Kidney (tissue), 22 donors: ENCODE results near the gene ASB16. TPM values are rescaled to one million over a fixed set of nuclear protein-coding genes. Genes with fewer than 3 reads are reported as not detected.

Experiments
- DNase-seq, 5 donors: peaks; one replicate each; pipeline ENCODE4 v3.0.0-alpha.2; 2013 to 2020
- FAIRE-seq: peaks from 2 replicates; lab custom pipeline; 2012; peaks lifted over from hg19 to GRCh38; lab: Jason Lieb, UNC
- H3K27ac ChIP-seq, 2 donors: one replicate each; pipeline ENCODE4 v1.7.0; 2013; ENCODE audit warnings: low read depth in 2 of 2, low read length in 2 of 2, inconsistent platforms in 1 of 2
- H3K27me3 ChIP-seq: one replicate; pipeline ENCODE4 v1.7.1; 2013; ENCODE audit warnings: low read length, inconsistent platforms; ENCODE audit not compliant: control insufficient read depth, insufficient read depth
- H3K36me3 ChIP-seq, 3 donors: one replicate each; pipeline versions ENCODE4 v1.7.0 to v1.7.1; 2013; ENCODE audit warnings: low read length in 3 of 3, control low read depth in 1 of 3, inconsistent platforms in 1 of 3; ENCODE audit not compliant: insufficient read depth in 3 of 3, control insufficient read depth in 2 of 3
- H3K4me1 ChIP-seq, 3 donors: one replicate each; pipeline versions ENCODE4 v1.7.0 to v1.7.1; 2013; ENCODE audit warnings: low read length in 3 of 3, inconsistent platforms in 1 of 3, low read depth in 1 of 3; ENCODE audit not compliant: control insufficient read depth in 2 of 3, insufficient read depth in 2 of 3
- H3K4me3 ChIP-seq, 3 donors: one replicate each; pipeline versions ENCODE4 v1.7.0 to v1.8.1; 2013; ENCODE audit warnings: low read length in 3 of 3, control low read depth in 1 of 3, inconsistent platforms in 1 of 3
- H3K9ac ChIP-seq, 3 donors: one replicate each; pipeline versions ENCODE4 v1.7.0 to v1.7.1; 2013; ENCODE audit warnings: low read length in 3 of 3, control low read depth in 1 of 3, inconsistent platforms in 1 of 3
- H3K9me3 ChIP-seq, 3 donors: one replicate each; pipeline versions ENCODE4 v1.7.0 to v1.7.1; 2013; ENCODE audit warnings: low read length in 3 of 3, control low read depth in 1 of 3, inconsistent platforms in 1 of 3; ENCODE audit not compliant: control insufficient read depth in 2 of 3, insufficient read depth in 1 of 3
- intact Hi-C: fragments of 100-400 bp; cut with DNase I; formaldehyde crosslinking; loops from one replicate; pipeline ENCODE4 v1.11.1; 2022
- long read RNA-seq, 10 donors: library from polyadenylated mRNA in 1 of 10; unstranded in 1 of 10; transcript quantifications; one replicate each; pipeline ENCODE4 v2.0.0 and lab custom pipeline, GENCODE V29; 2021 to 2026
- polyA plus RNA-seq: library from polyadenylated mRNA; stranded (reverse); fragments of 350-450 nt; fragmentation: Illumina TruSeq; extraction: RNeasy Lipid Tissue Mini Kit (QIAGEN cat#74804); gene quantifications from one replicate; pipeline ENCODE4 v1.2.3, GENCODE V29; 2014; ENCODE audit warnings: low read depth, low replicate concordance; ENCODE audit not compliant: insufficient read depth
- total RNA-seq: library from RNA; stranded (reverse); fragmentation: NEBNext Ultra II Directional; extraction: Animal tissue kit (Norgen Biotek cat#: 25700); gene quantifications from one replicate; pipeline ENCODE4 v1.2.1, GENCODE V29; 2021
- TF ChIP-seq, protein P1 (sequence below): IDR thresholded peaks from 3 replicates; pipeline ENCODE4 v1.5.1; 2012; ENCODE audit warnings: mild to moderate bottlenecking, moderate library complexity, borderline replicate concordance; ENCODE audit not compliant: insufficient read depth; ENCODE audit errors: extremely low read depth
- donor health status: control.
- donor health status: control.
- donor health status: control.
- donor health status: control.
- donor health status: control.
- donor health status: DM: yes; HTN: yes; CAD: no.
- donor health status: Normal renal cell carcinoma (clear cell type).

Gene ASB16, protein sequence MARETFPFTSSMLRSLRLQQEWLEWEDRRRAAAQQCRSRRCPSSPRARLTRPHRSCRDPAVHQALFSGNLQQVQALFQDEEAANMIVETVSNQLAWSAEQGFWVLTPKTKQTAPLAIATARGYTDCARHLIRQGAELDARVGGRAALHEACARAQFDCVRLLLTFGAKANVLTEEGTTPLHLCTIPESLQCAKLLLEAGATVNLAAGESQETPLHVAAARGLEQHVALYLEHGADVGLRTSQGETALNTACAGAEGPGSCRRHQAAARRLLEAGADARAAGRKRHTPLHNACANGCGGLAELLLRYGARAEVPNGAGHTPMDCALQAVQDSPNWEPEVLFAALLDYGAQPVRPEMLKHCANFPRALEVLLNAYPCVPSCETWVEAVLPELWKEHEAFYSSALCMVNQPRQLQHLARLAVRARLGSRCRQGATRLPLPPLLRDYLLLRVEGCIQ
- total RNA-seq (0.25 TPM), polyA plus RNA-seq (0.90 TPM)
- long read RNA-seq, donor 1, result 0 reads
- long read RNA-seq, donor 2, result 0 reads
- long read RNA-seq, donor 3, partial matches to known transcripts, result 43 of 44 reads
- long read RNA-seq, donor 3, other reads (novel, unspliced or antisense), result 0 of 44 reads
- long read RNA-seq, donor 4, result 0 reads
- long read RNA-seq, donor 5, result 0 reads
- long read RNA-seq, donor 6, result 0 reads
- long read RNA-seq, donor 7, partial matches to known transcripts, result 0 of 30 reads
- long read RNA-seq, donor 7, other reads (novel, unspliced or antisense), result 30 of 30 reads
- long read RNA-seq, donor 8, result 0 reads
- long read RNA-seq, donor 9, result 0 reads
- long read RNA-seq, donor 10, result 0 reads

DNA sequence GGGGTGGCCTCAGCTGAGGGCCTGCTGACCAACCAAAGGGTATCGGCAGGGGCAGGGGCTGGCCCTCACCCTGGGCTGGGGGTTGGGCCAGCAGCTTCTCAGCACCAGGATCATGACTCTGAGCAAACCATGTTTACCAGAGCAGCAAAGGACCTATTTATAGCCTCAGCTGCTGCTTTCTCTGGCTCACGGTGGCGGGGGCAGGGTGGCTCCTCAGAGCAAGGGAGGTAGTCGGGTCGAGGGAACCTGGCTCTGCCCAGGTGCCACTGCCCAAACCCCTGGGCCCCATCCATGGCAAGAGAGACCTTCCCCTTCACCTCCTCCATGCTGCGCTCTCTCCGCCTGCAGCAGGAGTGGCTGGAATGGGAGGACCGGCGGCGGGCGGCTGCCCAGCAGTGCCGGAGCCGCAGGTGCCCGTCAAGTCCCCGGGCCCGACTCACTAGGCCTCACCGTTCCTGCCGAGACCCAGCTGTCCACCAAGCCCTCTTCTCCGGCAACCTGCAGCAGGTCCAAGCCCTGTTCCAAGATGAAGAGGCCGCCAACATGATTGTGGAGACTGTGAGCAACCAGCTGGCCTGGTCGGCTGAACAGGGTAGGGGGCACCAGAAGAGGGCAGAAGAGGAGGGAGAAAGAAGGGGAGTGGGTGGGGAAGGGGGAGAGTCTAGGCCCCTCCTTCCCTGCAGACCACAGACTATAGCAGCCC is at the start of gene ASB16:
ASB16 (plus strand) TSS at position 206 of the 703 bp plus-strand sequence; CDS start at position 292, 86 bp downstream.
- H3K4me3 ChIP-seq, result peak within 1 kb of the TSS in 1 of 3 donors; percentile 39
- FAIRE-seq (no peak), DNase-seq (peak in 3 of 5 donors; percentile 41 to 71 (median 56))
- intact Hi-C loops, result no loop called here
- no peaks in the 10 kb centered on the region for H3K36me3 ChIP-seq
- TF ChIP-seq, protein P1, sequence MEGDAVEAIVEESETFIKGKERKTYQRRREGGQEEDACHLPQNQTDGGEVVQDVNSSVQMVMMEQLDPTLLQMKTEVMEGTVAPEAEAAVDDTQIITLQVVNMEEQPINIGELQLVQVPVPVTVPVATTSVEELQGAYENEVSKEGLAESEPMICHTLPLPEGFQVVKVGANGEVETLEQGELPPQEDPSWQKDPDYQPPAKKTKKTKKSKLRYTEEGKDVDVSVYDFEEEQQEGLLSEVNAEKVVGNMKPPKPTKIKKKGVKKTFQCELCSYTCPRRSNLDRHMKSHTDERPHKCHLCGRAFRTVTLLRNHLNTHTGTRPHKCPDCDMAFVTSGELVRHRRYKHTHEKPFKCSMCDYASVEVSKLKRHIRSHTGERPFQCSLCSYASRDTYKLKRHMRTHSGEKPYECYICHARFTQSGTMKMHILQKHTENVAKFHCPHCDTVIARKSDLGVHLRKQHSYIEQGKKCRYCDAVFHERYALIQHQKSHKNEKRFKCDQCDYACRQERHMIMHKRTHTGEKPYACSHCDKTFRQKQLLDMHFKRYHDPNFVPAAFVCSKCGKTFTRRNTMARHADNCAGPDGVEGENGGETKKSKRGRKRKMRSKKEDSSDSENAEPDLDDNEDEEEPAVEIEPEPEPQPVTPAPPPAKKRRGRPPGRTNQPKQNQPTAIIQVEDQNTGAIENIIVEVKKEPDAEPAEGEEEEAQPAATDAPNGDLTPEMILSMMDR, result no peak
- peak within 1 kb of the TSS; percentile 78 to 85 for H3K27ac ChIP-seq
- H3K9ac ChIP-seq, result peak within 1 kb of the TSS in 1 of 3 donors; percentile 0
- H3K27me3 ChIP-seq, result no peaks in the 10 kb centered on the region
- H3K9me3 ChIP-seq, result no peaks in the 10 kb centered on the region
- peaks cover 0 to 7% (median 0%) of the 10 kb centered on the region in 3 donors for H3K4me1 ChIP-seq

DNA sequence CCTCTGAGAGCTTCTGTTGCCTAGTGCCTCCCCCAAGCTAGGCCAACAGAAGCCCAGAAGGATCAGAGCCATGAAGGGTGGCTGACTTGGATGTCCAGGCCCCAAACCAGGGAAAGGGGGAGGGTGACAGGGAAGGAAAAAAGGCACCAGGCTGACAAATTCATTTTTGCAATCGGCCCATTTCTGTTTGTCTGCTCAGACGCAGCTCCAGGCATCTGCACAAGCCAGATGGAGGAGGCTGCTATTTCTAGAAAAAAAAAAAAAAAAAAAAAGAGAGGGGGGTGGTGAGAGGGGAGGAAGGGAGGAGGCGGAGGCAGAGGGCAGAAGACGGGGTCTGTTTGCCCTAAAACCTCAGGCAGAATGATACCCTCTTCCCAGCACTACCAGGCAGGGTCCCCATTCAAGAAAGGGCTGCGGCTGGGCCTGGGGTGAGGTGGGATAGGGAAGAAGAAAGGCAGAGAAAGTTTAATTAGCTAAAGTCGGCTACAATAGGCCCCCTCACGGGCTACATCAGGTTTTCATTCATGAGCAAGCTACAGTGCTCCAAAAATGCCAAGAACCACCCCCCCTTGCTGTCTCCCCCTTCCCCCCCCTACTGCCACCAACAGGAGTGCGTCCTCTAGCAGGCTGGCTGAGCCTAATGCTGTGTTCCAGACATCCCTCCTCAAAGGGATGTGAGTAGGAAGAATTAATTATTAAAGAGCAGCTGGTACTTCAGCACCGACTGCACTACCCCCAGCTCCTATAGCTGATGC is 49.5 kb upstream of the ASB16 start:
- TF ChIP-seq, protein P1, result no peak
- Histone ChIP-seq H3K27ac (no peak overlapping the region), H3K9ac (peak overlapping the region in 1 of 3 donors; percentile 2), H3K4me3 (peak overlapping the region in 1 of 3 donors; percentile 75), H3K4me1 (peaks cover 0 to 28% (median 12%) of the 10 kb centered on the region in 3 donors), H3K27me3 (no peaks in the 10 kb centered on the region), H3K9me3 (no peaks in the 10 kb centered on the region), H3K36me3 (peaks cover 0 to 3% (median 0%) of the 10 kb centered on the region in 3 donors)
- intact Hi-C loops, result no loop called here
- DNase-seq, result peak in 2 of 5 donors; percentile 38 to 43
- no peak for FAIRE-seq

DNA sequence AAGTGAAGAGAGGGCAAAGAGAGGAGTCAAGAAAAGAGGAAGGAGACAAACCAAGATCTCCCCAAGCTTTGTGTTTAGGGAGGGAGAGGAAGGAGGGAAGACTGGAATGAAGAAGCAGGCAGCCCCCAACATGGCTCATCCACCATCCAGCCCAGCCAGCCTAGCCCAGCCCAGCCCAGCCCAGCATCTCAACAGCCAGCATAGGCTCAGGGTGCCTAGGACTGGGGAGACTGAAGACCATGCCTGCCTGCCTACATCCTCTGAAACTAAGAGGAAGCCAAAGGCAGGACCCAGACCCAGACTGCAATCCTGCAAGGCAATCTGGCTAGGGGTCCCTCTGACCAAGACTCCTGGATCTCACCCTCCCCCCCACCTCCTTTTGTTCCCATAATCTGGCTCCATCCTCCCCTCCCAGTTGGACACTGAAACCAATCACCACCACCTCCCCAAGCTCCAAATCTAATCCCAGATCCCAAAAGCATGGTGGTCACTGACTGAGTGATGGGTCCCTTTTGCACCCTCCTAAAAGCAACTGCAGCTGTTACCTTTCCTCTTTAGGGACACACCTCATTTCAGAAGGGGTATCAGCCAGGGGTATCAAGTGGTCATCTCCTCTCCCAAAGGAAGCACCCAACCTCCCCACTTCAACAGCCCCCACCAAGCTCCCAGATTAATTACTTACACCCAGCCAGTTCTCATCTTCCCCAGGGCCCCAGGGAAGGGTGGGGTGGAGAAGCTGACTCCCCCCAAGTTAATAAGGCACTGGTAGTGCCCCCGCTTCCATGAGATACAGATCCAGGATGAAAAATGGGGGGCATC is 48.3 kb upstream of the ASB16 start:
- Histone ChIP-seq H3K9me3 (no peaks in the 10 kb centered on the region), H3K27me3 (no peaks in the 10 kb centered on the region), H3K4me1 (peaks cover 0 to 28% (median 12%) of the 10 kb centered on the region in 3 donors), H3K36me3 (no peaks in the 10 kb centered on the region), H3K9ac (peak overlapping the region; percentile 53 to 82 (median 63)), H3K4me3 (peak overlapping the region; percentile 75 to 93 (median 79)), H3K27ac (peak overlapping the region; percentile 63 to 69)
- intact Hi-C loops, result no loop called here
- TF ChIP-seq, protein P1, result no peak
- DNase-seq (no peak), FAIRE-seq (no peak)
